Astrocyte (in vitro differentiated cells and primary cell): ENCODE data around the gene SLC35A2.

ENCODE experiments used
- EZH2 ChIP-seq: IDR thresholded peaks from 2 replicates; pipeline ENCODE4 v1.6.1; 2012; ENCODE audit warnings: mild to moderate bottlenecking, low read length, inconsistent platforms; ENCODE audit not compliant: insufficient read depth
- TF ChIP-seq, protein P1 (sequence below): IDR thresholded peaks from 2 replicates; pipeline ENCODE4 v1.5.1; 2011; ENCODE audit warnings: low read depth, mild to moderate bottlenecking, inconsistent platforms, low read length, moderate library complexity; ENCODE audit not compliant: insufficient read depth

DNA sequence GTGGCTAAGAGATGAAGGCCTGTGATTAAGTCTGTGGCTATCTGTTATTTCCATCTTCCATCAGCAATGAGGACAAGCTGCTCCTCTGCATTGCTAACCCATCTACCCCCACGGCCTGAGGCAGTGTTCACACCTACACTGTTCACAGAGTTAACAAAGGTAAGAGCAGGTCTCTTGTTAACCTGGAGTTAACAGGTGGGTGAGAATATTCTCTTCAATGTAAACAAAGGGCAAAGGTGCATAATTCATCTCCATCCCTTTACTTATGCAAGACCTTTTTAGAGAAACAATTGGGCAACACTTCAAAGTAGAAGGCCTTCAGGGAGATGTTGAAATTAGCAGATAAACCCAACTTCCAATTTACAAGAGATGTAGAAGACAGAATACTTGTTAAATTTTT is 2.8 kb downstream of the SLC35A2 start:
- no peak for TF ChIP-seq EZH2
- TF ChIP-seq, protein P1, sequence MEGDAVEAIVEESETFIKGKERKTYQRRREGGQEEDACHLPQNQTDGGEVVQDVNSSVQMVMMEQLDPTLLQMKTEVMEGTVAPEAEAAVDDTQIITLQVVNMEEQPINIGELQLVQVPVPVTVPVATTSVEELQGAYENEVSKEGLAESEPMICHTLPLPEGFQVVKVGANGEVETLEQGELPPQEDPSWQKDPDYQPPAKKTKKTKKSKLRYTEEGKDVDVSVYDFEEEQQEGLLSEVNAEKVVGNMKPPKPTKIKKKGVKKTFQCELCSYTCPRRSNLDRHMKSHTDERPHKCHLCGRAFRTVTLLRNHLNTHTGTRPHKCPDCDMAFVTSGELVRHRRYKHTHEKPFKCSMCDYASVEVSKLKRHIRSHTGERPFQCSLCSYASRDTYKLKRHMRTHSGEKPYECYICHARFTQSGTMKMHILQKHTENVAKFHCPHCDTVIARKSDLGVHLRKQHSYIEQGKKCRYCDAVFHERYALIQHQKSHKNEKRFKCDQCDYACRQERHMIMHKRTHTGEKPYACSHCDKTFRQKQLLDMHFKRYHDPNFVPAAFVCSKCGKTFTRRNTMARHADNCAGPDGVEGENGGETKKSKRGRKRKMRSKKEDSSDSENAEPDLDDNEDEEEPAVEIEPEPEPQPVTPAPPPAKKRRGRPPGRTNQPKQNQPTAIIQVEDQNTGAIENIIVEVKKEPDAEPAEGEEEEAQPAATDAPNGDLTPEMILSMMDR, result no peak
